Activated CD4-positive, CD25-positive, alpha-beta regulatory T cell treated with anti-CD3 and anti-CD28 coated beads, Interleukin-2, amount 50 U/mL, for 16 hours (primary cell): ENCODE data around the gene TRMT1L.
"Not testable (repeated sequence)": the region's sequence is repeated elsewhere in the genome, so short reads cannot be mapped to it uniquely, and the experiment has no call there.

Experiments used
- DNase-seq: peaks from one replicate; pipeline ENCODE4 v3.0.0-alpha.2; 2020; ENCODE audit warnings: low read depth, low spot score

The TRMT1L gene, protein sequence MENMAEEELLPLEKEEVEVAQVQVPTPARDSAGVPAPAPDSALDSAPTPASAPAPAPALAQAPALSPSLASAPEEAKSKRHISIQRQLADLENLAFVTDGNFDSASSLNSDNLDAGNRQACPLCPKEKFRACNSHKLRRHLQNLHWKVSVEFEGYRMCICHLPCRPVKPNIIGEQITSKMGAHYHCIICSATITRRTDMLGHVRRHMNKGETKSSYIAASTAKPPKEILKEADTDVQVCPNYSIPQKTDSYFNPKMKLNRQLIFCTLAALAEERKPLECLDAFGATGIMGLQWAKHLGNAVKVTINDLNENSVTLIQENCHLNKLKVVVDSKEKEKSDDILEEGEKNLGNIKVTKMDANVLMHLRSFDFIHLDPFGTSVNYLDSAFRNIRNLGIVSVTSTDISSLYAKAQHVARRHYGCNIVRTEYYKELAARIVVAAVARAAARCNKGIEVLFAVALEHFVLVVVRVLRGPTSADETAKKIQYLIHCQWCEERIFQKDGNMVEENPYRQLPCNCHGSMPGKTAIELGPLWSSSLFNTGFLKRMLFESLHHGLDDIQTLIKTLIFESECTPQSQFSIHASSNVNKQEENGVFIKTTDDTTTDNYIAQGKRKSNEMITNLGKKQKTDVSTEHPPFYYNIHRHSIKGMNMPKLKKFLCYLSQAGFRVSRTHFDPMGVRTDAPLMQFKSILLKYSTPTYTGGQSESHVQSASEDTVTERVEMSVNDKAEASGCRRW

GRCh38 chr1:185156854-185157598 lies at the start of gene TRMT1L, which contains the start of gene SWT1:
Gene TRMT1L, minus strand, starts transcription at chr1:185156953. Its CDS starts 241 bp downstream, at chr1:185156712.
Gene SWT1, plus strand, starts transcription at chr1:185157167. Its CDS starts 3,675 bp downstream, at chr1:185160842.
- peak; percentile 96 for DNase-seq

DNA sequence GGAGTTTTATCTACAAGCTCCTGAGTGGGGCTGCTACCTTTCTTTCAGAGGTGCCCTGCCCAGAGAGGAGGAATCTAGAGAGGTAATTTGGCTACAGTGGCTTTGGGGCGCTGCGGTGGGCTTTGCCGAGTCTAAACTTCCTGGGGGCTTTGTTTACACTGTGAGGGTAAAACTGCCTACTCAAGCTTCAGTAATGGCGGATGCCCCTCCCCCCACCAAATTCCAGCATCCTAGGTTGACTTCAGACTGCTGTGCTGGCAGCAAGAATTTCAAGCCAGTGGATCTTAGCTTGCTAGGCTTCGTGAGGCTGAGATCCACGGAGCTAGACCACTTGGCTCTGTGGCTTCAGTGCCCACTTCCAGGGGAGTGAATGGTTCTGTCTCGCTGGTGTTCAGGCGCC lies 44.1 kb upstream of the TRMT1L start:
- DNase-seq: no peak

DNA sequence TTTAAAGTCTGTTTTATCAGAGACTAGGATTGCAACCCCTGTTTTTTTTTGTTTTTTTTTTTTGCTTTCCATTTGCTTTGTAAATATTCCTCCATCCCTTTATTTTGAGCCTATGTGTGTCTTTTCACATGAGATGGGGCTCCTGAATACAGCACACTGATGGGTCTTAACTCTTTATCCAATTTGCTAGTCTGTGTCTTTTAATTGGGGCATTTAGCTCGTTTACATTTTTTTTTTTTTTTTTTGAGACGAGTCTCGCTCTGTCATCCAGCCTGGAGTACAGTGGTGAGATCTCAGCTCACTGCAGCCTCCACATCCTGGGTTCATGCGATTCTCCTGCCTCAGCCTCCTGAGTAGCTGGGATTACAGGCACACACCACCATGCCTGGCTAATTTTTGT lies 42.0 kb upstream of the TRMT1L start:
- not testable (repeated sequence) for DNase-seq

DNA sequence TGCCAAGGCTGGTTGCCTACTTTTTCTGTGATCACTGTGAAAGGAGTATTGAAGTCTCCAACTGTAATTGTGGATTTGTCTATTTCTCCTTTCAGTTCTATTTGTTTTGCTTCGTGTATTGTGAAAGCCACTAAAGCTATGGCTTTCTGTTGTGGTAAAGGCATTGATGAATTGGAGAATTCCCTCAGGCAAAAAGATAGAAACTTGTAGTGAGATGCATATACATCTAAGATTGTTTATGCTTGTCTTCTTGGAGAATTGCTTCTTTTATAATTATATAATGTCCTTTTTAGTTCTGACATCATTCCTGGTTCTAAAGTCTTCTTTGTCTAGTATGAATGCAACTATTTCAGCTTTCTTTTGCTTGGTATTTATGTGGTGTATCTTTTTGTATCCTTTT lies 37.0 kb upstream of the TRMT1L start:
- no peak for DNase-seq

- DNase-seq: no peak
Observed at GRCh38 chr1:185170291-185170848, 13.6 kb upstream of the TRMT1L start.

DNA sequence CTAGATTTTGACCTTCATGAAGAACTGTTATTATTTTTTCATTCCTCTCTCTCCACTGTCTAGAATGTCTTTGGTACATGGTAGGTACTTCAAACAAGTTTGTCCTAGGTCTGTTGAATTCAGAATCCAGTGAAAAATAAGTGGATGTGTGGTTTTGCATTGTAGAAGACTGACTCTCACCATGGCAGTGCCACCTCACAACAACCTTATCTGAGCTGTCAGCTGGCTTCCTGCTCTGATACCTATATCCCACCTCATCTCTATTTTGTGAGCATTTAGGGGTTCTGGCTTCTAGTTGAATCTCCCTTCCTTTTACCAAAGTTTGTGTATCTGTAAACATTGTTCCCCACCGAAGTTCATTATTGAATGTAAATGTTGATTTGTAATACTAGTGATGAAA lies 9.4 kb upstream of the TRMT1L start:
- DNase-seq: no peak

- DNase-seq: no peak
Observed at GRCh38 chr1:185162491-185162890, 5.7 kb upstream of the TRMT1L start.

DNA sequence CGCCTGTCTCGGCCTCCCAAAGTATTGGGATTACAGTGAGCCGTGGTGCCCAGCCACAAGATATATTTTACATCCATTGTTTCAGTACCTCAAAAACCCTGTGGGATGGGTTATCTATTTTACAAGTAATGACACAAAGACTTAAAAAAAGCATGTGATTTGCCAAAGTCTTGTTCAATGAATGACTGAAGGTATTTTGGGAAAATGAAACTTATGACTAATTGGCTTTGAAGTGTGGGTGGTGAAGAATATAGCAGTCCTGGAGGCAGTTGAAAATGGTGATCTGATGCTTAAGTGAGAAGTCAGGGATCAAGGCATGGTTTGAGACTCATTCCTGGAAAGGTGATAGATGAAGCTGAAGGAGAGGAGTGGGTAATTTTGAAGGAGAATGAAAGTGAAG lies 3.2 kb upstream of the TRMT1L start:
- no peak for DNase-seq

- no peak for DNase-seq
Observed at GRCh38 chr1:185158800-185159199, 2.0 kb upstream of the TRMT1L start.

DNA sequence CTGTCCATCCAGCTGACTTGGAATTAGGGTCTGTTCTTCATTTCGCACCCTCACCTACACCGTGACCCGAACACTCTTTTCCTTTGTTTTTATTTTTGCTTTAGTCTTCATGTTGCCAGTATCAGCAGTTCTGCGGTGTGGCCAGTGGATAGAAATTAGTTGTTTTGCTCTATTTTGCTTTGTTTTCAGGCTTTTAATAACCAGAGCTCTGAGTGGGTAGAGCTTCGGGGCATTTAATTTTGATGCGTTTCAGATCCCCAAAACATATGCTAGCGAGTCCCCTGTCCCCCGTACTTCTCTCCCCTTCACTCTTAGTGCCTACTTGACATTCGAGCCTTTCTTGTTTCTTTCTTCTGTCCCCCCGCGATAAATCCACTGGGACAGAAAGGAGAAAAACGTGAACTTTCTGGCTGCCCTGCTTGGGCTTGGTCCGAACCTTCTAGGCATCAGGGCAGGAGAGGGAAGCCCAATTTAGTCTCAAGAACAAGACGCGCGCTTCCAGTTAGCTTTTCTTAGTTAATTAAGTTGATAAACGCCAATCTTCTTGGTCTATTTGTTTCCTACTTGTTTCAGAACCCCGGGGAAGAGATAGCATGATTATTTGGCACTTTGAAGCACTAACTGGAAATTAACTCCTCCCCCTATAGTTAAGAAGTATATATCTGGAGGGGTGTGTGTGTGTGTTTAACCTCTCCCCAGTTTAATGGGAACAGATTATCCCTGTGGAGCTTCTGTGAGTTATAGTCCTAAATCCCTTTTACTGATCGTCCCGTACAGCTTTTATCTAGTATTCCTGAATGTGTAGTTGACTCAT lies 1.1 kb upstream of the TRMT1L start:
- no peak for DNase-seq

DNA sequence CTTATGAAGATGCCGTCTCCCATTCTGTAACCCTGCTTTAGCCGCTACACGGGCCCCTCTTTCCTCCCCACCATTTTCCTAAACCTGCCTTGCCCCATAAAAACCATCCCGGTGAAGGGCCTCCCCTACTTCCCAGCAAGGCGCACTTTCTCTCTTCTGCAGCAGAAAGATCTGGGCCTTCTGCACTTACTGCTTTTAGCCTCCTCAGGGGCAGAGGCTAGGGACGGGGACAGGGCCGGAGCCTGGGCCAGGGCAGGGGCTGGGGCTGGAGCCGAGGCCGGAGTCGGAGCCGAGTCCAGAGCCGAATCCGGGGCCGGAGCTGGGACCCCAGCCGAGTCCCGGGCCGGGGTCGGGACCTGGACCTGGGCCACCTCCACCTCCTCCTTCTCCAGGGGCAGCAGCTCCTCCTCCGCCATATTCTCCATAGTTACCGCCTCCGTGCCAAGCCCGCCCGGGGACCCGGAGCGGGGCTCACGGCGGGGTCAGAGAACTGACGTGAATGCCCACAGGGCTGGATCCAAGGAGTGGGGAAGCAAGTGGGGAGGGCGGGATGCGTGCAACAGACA lies 382 bp downstream of the TRMT1L start:
- DNase-seq: peak; percentile 12

DNA sequence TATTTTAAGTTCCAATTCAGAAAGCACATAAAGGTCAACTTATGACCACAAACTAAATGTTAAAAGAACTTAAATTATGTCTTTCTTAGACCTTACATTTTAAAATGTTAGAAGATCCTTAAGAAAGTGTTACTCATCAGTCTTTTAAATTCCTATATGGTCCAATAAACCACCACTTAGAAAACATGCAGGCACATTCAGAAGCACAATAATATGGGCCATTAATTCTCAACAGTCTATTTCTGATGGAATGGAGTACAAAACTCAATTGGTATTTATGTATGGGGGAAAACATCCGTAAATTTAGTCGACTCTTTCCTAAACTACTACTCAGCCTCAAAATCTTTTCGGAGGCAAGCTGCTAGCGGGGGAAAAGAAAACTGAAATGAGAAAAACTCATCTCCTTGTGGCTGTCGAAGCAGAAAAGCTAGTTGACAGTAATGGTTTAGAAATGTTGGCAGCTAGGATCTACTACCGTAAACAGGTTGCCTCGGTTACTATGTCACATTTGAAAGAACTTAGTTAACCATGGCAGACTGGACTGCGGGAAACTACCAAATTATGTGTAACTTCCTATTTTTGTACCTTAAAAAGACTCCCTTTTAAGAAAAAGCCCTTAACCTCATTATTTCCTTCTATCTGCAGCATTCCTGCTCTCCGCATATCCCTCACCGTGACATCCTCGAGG lies 1.0 kb downstream of the TRMT1L start:
- DNase-seq: no peak

DNA sequence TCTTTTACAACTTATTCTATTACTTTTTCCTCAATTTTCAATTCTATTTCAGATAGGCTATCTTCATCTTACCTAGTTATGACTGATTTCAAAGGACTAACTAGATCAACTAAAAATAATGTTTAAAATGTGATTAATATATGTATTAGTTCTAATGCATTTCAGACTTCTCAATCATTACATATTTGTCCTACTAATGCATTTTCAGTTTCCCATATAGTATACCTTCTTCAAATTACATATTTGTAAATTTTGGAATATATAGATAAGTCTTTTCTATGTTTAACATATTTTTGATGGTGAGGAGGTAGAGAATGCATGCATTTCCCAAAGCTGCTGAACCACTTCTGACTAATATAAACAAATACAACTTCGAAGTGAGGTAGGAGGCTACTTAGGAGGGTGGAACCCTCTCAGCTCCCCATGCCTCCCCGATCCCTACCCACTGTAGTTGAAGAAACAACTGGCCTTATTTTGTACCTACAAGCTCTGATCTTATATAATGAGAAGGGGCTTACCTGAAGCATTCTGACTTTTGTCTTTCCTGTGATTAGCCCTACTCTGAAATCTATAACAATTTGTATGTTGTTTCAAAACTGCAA lies 1.7 kb downstream of the TRMT1L start:
- DNase-seq: no peak

- no peak for DNase-seq
Observed at GRCh38 chr1:185152187-185152767, 4.5 kb downstream of the TRMT1L start.

DNA sequence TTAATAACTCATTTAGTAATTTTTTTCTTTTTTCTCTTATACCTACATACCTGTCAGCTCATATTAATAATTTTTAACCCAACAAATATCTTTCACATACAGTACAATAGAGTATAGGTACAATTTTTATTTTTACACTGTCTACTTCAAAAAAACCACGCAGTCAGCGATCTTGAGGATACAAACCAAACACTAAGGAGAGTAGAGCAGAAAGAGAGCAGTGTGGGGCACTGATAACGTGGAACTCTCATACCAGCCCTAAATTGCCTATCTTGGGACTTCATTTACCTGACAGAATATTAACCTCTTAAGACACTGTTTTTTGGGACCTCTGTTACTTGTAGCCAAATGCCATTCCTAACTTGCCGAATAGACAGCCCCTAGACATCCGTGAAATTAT lies 5.5 kb downstream of the TRMT1L start:
- no peak for DNase-seq

GRCh38 chr1:185144233-185144632 lies 12.5 kb downstream of the TRMT1L start:
- no peak for DNase-seq

DNA sequence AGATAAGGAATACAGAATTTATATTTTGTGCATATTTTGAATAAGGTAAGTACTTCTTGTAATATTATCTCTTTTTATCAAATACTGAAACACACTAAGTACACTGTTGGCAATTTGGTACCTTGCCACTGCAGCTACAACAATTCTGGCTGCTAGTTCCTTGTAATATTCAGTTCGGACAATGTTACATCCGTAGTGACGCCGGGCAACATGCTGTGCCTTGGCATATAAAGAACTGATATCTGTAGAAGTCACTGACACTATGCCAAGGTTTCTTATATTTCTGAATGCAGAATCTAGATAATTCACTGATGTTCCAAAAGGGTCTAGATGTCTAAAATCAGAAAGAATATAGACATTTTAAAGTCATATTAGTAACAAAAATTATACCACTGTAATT lies 17.5 kb downstream of the TRMT1L start:
- no peak for DNase-seq

DNA sequence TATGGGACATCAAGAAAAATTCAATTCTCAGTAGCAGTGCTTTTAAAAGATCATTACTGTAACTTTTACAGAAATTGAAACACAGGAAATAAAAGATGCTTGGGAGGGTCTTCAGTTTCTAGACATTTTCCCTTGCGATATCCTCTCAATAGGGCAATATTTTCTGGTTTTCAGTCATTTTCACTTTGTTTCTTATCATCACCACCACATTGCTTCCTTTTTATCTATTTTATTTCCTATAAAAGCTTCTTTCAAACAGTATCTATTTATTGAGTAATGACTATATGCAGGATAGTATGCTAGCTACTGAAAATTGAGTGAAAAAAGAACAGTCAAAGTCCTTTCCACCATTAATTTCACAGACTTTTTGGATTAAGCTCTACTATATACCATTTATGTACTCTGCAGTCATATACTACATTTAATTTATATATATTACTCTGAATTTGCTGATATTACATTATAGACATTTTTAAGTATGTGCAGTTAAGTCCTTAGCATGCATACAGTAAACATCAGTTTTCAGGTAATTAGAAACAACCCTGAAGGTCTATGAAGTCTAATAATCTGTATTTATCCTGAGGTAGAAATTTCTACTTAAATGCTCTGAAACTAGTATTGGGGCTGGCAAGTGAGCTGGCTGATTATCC lies 18.7 kb downstream of the TRMT1L start:
- no peak for DNase-seq

GRCh38 chr1:185132534-185132933 lies 24.2 kb downstream of the TRMT1L start:
- DNase-seq: no peak
